ENCODE measurements around the gene CFAP99.

- no peak for TF ChIP-seq CTCF (IDR thresholded peaks at IDR 0.05)
- TF ChIP-seq POLR2A (IDR thresholded peaks at IDR 0.05): no peak
Measured at GRCh38 chr4:2434420-2434819, 15.7 kb downstream of the CFAP99 start.

All from uterus (tissue), 2 donors.